Astrocyte of the cerebellum (primary cell): ENCODE results near the gene ANKAR.
"Not testable (repeated sequence)": the region's sequence is repeated elsewhere in the genome, so short reads cannot be mapped to it uniquely, and the experiment has no call there.

Experiments used
- DNase-seq: peaks from one replicate; pipeline ENCODE4 v3.0.0-alpha.2; 2011; ENCODE audit warnings: low read depth
- H3K4me3 ChIP-seq: 2 replicates; pipeline ENCODE4 v1.5.1; 2011; ENCODE audit warnings: mild to moderate bottlenecking, low read depth, low read length, moderate library complexity
- CTCF ChIP-seq: IDR thresholded peaks from 2 replicates; pipeline ENCODE4 v1.5.1; 2012; ENCODE audit warnings: low read length, low read depth, moderate library complexity, mild to moderate bottlenecking; ENCODE audit errors: missing control alignments
- in situ Hi-C: cut with HindIII; loops from 2 replicates; pipeline ENCODE4 v1.10.0; 2017; ENCODE audit warnings: low sequenced_read_pairs

ANKAR gene

GRCh38 chr2:189702071-189702470 lies 27.6 kb downstream of the ANKAR start:
- in situ Hi-C loops, result no loop called here
- peak; percentile 16 for TF ChIP-seq CTCF
- H3K4me3 ChIP-seq, result no peak overlapping the region
- no peak for DNase-seq

DNA sequence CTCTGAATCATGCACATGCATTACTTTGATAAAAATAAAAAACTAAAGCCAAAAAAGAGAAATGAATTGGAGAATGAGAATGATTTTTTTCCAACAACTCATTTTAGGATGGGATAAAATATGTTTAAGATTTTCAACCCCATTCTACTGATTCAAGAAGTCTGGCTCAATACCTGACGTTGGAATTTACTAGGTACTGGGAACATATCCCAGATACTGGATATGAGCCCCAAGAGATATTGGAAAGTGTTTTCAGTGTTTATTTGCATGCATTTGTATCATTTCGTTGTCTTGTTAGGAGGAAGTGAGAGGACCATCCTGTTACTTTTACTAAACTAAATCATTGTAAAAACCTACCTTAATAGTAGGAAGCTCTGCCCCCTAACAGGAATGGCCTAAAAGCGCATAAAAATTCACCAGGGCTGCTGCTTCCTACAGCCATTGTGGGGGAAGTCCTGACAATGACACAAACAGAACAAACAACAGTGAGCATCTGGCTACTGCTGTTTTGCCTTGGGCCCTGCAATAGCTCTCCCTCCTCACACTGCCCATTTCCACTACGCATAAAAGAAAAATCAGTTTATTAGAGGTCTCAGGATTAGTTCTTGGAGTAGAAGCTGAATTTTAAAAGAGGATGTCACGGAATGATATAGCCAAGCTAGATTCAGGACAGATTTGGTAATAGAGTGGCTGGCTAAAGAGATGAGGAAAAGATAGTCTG lies 35.2 kb downstream of the ANKAR start:
- no peak overlapping the region for H3K4me3 ChIP-seq
- in situ Hi-C loops, result no loop called here
- TF ChIP-seq CTCF, result no peak
- no peak for DNase-seq

DNA sequence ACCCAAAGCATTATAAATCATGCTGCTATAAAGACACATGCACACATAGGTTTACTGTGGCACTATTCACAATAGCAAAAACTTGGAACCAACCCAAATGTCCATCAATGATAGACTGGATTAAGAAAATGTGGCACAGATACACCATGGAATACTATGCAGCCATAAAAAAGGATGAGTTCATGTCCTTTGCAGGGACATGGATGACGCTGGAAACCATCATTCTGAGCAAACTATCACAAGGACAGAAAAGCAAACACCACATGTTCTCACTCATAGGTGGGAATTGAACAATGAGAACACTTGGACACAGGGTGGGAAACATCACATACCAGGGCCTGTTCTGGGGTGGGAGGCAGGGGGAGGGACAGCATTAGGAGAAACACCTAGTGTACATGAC lies 43.1 kb downstream of the ANKAR start:
- DNase-seq, in situ Hi-C loops, H3K4me3 ChIP-seq: not testable (repeated sequence)

DNA sequence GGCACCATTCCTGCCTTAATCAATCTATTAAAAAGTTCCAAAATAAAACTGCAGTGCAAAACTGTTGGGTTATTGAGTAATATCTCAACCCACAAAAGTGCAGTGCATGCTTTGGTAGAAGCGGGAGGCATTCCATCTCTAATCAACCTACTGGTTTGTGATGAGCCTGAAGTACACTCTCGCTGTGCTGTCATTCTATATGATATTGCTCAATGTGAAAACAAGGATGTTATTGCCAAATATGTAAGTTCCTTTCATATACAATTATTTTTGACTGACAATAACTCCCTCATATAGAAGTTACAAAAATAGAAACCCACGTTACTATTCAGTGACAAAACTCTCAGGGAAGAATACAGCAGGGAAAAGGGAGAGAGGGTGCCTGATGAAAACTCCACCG lies 45.1 kb downstream of the ANKAR start:
- DNase-seq, result no peak
- in situ Hi-C loops, result no loop called here
- no peak for TF ChIP-seq CTCF
- H3K4me3 ChIP-seq, result no peak overlapping the region

- no peak overlapping the region for H3K4me3 ChIP-seq
- no peak for DNase-seq
- no peak for TF ChIP-seq CTCF
- in situ Hi-C loops, result no loop called here
These were observed 48.7 kb downstream of the ANKAR start for GRCh38 chr2:189723192-189723591.
